Muscle of leg (tissue), 11 donors: ENCODE measurements around the gene RNH1. TPM values are rescaled to one million over a fixed set of nuclear protein-coding genes. Genes with fewer than 3 reads are reported as not detected.
"Not testable (repeated sequence)": the region's sequence is repeated elsewhere in the genome, so short reads cannot be mapped to it uniquely, and the experiment has no call there.

Source experiments
- DNase-seq: peaks from one replicate; pipeline ENCODE4 v3.0.0; 2013
- H3K27ac ChIP-seq: one replicate; pipeline ENCODE4 v1.5.1; 2013; ENCODE audit warnings: mild to moderate bottlenecking, low read length, control low read depth
- H3K27me3 ChIP-seq: one replicate; pipeline ENCODE4 v1.6.1; 2013; ENCODE audit warnings: low read length; ENCODE audit not compliant: control insufficient read depth, insufficient read depth
- H3K36me3 ChIP-seq: one replicate; pipeline ENCODE4 v1.6.1; 2013; ENCODE audit warnings: low read length; ENCODE audit not compliant: control insufficient read depth, insufficient read depth
- H3K4me1 ChIP-seq: one replicate; pipeline ENCODE4 v1.6.1; 2013; ENCODE audit warnings: low read length; ENCODE audit not compliant: control insufficient read depth, insufficient read depth
- H3K4me3 ChIP-seq: one replicate; pipeline ENCODE4 v1.5.1; 2013; ENCODE audit warnings: low read length, control low read depth
- H3K9me3 ChIP-seq: replicated peaks from 2 replicates; pipeline ENCODE4 v1.6.1; 2013; ENCODE audit warnings: low read depth, low read length; ENCODE audit not compliant: control insufficient read depth
- whole genome bisulfite sequencing: methylation state at CpG from one replicate; pipeline ENCODE4 v1.1.5; 2013; ENCODE audit warnings: missing lambda C conversion rate; ENCODE audit not compliant: insufficient coverage; 5-methylcytosine and 5-hydroxymethylcytosine counted together
- polyA plus RNA-seq, 8 donors: library from polyadenylated mRNA; unstranded; fragments of 120-200 nt; gene quantifications; one replicate each; pipeline versions ENCODE4 v1.2.1 to v1.2.3, GENCODE V29; 2013; ENCODE audit warnings: inconsistent platforms in 1 of 8, low replicate concordance in 1 of 8; ENCODE audit not compliant: insufficient read length in 8 of 8, insufficient read depth in 1 of 8
- total RNA-seq: library from RNA; stranded (reverse); fragments of 120-200 nt; gene quantifications from one replicate; pipeline ENCODE4 v1.2.4, GENCODE V29; 2013

RNH1 gene
- total and polyA plus RNA-seq, 9 donors, result 89.5 to 107 (median 99.1) TPM

DNA sequence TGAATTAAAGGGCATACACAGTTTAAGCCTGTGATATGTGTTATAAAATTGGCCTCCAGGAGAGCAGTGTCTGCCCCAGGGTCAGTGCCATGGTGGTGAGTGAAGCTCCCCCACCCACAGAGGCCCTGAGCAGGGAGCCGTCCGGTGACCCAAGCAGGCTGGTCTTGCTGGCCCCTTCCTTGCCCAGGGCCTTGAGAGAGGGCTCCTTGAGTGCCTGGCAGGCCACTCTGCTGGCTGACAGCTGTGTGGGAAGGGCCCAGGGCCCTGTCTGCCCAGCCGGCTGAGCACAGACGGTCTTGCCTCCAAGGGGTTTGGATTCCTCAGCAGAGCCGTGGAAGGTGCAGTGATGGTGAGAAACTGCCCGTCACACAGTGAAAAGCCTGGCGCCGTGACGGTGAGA is 31.1 kb downstream of the RNH1 start:
- H3K27ac ChIP-seq, result no peak overlapping the region
- WGBS, result 70% methylated on average over 4 of the region's 9 CpGs
- peaks cover 29% of the 10 kb centered on the region for H3K4me1 ChIP-seq
- H3K4me3 ChIP-seq, result no peak overlapping the region
- H3K27me3 ChIP-seq, result no peaks in the 10 kb centered on the region
- DNase-seq, result no peak
- no peaks in the 10 kb centered on the region for H3K9me3 ChIP-seq
- peaks cover 5% of the 10 kb centered on the region for H3K36me3 ChIP-seq

DNA sequence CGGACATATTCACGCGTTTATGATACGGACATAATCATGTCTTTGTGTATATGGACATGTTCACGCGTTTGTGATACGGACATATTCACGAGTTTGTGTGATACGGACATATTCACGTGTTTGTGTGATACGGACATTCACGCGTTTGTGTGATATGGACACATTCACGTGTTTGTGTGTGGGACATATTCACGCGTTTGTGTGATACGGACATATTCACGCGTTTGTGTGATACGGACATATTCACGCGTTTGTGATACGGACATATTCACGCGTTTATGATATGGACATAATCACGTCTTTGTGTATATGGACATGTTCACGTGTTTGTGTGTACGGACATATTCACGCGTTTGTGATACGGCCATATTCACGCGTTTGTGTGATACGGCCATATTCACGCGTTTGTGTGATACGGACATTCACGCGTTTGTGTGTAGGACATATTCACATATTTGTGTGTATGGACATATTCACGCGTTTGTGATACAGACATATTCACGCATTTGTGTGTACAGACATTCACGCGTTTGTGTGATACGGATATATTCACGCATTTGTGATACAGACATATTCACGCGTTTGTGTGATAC is 32.0 kb downstream of the RNH1 start:
- DNase-seq, result no peak
- no peaks in the 10 kb centered on the region for H3K9me3 ChIP-seq
- no peak overlapping the region for H3K27ac ChIP-seq
- no peaks in the 10 kb centered on the region for H3K27me3 ChIP-seq
- H3K4me3 ChIP-seq, result no peak overlapping the region
- 96% methylated on average over 48 of the region's 48 CpGs for WGBS
- peaks cover 5% of the 10 kb centered on the region for H3K36me3 ChIP-seq
- H3K4me1 ChIP-seq, result peaks cover 33% of the 10 kb centered on the region

DNA sequence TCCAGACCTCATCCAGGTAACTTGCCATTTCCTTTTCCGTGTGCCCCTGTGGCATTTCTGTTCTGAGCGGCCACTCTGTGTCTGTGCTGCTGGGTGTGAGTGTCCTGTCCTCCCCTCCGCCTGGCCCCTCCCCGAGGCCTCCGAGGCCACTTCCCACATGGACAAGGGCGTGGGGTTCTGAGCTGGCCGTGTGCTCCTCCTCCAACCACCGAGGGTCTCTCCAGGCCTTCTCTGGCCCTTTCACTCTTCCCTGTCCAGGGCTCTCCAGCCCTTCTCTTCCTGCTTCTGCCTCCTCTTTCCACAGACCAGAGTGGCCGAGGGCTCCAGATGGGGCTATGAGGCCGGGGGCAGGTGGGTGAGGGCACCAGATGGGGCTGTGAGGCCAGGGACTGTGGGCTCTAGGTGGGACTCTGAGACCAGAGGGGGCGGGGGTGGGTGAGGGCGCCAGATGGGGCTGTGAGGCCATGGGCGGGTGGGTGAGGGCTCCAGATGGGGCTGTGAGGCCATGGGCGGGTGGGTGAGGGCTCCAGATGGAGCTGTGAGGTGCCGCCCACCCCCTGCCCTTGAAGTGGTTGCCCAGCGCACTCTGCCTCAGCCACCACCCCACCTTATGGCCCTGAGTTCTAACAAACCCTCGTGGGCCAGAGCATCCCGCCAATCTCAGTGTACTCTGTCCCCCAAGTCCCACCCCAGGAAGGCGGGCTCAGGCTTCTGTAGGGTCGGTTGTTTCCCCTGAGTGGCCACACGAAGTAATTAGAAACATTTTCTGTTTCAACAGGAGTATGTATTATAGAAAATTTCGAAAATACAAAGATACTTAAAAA is 32.9 kb downstream of the RNH1 start:
- 60% methylated on average over 9 of the region's 22 CpGs for WGBS

DNA sequence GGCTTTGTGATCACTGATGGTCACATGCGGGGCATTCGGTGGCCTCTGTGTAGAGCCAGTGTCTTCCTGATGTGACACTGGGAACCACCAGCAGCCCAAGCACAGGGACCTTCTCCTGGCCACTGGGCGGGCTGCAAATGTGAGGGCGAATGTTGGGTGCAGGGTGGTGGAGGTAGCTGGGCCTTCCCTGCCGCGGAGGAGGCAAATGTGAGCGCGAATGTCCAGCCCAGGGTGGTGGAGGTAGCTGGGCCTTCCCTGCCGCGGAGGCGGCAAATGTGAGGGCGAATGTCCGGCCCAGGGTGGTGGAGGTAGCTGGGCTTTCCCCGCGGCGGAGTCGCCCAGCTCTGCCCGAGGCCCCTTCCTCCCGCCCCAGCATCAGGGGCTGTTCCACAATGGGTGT is 33.6 kb downstream of the RNH1 start:
- H3K27ac ChIP-seq, result no peak overlapping the region
- no peaks in the 10 kb centered on the region for H3K9me3 ChIP-seq
- H3K4me3 ChIP-seq, result no peak overlapping the region
- no peak for DNase-seq
- H3K27me3 ChIP-seq, result no peaks in the 10 kb centered on the region
- H3K36me3 ChIP-seq, result no peaks in the 10 kb centered on the region
- WGBS, result 88% methylated on average over 19 of the region's 19 CpGs
- peaks cover 23% of the 10 kb centered on the region for H3K4me1 ChIP-seq

More for the DNA sequence above, 32.9 kb downstream of the RNH1 start:
- Histone ChIP-seq H3K27ac (no peak overlapping the region), H3K36me3 (peaks cover 5% of the 10 kb centered on the region), H3K27me3 (no peaks in the 10 kb centered on the region), H3K9me3 (no peaks in the 10 kb centered on the region), H3K4me1 (peaks cover 27% of the 10 kb centered on the region), H3K4me3 (no peak overlapping the region)
- no peak for DNase-seq

DNA sequence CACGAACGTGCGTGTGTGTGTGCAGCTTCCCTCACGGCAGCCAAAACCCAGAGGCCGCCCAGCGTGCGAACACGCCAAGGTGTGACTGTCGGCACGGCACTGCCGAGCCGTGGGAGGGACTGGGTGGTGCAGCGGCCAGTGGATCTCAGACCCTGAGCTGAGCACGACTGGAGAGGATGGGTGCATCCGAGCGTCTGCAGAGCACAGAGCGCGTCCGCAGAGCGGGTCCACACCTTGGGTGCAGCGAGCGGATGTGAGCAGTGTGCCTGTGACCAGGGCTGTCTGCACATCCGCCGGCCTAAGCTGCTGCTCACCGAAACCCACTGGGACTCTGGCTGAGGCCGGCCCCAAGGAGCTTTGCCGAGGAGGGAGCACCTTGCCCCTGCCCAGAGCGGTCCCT is 34.2 kb downstream of the RNH1 start:
- DNase-seq, result no peak
- no peaks in the 10 kb centered on the region for H3K36me3 ChIP-seq
- peaks cover 28% of the 10 kb centered on the region for H3K4me1 ChIP-seq
- 91% methylated on average over 28 of the region's 28 CpGs for WGBS
- H3K27me3 ChIP-seq, result no peaks in the 10 kb centered on the region
- H3K9me3 ChIP-seq, result no peaks in the 10 kb centered on the region
- H3K4me3 ChIP-seq, result no peak overlapping the region
- H3K27ac ChIP-seq, result no peak overlapping the region

DNA sequence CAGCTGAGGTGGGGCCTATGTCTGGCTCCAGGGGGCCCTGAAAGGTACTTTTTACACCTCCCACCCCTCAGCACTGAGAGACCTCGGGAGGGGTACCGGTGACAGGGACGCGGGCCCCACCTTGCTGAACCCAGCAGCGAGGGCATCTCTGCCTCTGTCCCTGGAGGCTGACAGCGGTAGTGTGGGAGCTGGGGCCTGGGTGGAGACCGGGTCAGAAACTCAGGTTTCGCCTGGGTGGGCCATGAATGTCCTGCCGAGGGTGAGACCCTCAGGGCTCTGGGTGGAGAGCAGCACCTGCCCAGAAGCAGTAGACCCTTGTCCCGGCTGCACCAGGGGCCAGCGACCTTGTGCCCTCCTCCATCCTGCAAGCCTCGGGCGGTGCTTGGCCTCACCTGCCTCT is 34.8 kb downstream of the RNH1 start:
- H3K4me1 ChIP-seq, result peaks cover 25% of the 10 kb centered on the region
- 81% methylated on average over 7 of the region's 13 CpGs for WGBS
- H3K9me3 ChIP-seq, result no peaks in the 10 kb centered on the region
- H3K36me3 ChIP-seq, result no peaks in the 10 kb centered on the region
- no peaks in the 10 kb centered on the region for H3K27me3 ChIP-seq
- H3K27ac ChIP-seq, result no peak overlapping the region
- DNase-seq, result no peak
- no peak overlapping the region for H3K4me3 ChIP-seq

DNA sequence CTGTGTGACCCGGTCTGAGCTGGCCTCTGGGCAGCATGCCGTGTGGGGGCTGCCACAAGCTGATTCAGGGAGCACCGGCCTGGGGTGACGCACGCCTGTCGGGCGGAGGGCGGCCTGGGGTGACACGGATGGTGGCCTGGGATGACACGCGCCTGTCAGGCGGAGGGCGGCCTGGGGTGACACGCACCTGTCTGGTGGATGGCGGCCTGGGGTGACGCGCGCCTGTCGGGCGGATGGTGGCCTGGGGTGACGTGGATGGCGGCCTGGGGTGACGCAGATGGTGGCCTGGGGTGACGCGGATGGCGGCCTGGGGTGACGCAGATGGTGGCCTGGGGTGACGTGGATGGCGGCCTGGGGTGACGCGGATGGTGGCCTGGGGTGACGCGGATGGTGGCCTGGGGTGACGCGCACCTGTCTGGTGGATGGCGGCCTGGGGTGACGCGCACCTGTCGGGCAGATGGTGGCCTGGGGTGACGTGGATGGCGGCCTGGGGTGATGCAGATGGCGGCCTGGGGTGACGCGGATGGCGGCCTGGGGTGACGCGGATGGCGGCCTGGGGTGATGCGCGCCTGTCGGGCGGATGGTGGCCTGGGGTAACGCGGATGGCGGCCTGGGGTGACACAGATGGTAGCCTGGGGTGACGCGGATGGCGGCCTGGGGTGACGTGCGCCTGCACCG is 35.4 kb downstream of the RNH1 start:
- Histone ChIP-seq H3K9me3 (no peaks in the 10 kb centered on the region), H3K4me3 (no peak overlapping the region), H3K4me1 (peaks cover 19% of the 10 kb centered on the region), H3K36me3 (no peaks in the 10 kb centered on the region), H3K27ac (no peak overlapping the region), H3K27me3 (no peaks in the 10 kb centered on the region)
- 95% methylated on average over 58 of the region's 61 CpGs for WGBS
- DNase-seq, result no peak

DNA sequence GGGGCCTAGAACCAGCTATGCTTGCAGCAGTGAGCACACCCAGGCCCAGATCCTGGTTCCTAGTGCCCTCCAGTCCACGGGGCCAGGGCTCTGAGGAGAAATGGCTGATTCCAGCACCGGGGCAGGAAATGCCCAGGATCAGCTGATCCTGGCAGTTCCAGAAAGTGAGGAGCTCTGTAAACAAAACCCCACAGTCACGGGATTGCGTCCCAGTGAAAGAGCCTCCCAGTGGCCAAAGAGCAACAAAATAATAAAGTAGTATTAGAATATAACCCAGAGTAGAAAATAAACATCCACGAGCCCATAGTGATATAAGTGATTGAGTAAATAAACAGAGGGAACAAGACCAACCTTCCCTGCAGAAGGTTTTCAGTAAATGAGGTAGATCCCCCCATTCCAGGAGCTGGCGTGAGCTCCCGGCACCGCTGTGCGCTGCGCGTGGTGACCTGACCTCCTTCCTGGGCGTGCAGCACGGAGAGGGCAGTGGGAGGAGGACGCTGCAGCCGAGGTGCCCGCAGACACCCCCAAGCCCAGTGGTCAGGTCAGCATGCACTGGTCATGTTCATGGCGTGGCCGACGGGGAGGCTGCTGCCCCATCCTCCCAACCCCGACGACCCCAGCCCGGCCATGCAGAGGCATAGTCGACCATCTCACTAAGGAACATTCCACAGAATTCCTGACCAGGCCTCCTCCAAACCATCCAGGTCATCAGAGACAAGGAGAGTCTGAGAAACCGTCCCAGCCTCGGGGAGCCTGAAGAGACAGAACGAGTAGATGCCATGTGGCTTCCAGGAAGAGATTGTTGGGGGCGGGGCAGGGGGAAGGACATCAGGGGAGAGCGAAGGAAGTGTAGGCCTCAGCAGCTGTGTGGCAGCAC is 37.1 kb downstream of the RNH1 start:
- H3K36me3 ChIP-seq, result peaks cover 2% of the 10 kb centered on the region
- 88% methylated on average over 15 of the region's 28 CpGs for WGBS
- no peaks in the 10 kb centered on the region for H3K9me3 ChIP-seq
- H3K4me3 ChIP-seq, result no peak overlapping the region
- no peak overlapping the region for H3K27ac ChIP-seq
- H3K27me3 ChIP-seq, result no peaks in the 10 kb centered on the region
- H3K4me1 ChIP-seq, result peaks cover 11% of the 10 kb centered on the region
- peak; percentile 72 for DNase-seq

DNA sequence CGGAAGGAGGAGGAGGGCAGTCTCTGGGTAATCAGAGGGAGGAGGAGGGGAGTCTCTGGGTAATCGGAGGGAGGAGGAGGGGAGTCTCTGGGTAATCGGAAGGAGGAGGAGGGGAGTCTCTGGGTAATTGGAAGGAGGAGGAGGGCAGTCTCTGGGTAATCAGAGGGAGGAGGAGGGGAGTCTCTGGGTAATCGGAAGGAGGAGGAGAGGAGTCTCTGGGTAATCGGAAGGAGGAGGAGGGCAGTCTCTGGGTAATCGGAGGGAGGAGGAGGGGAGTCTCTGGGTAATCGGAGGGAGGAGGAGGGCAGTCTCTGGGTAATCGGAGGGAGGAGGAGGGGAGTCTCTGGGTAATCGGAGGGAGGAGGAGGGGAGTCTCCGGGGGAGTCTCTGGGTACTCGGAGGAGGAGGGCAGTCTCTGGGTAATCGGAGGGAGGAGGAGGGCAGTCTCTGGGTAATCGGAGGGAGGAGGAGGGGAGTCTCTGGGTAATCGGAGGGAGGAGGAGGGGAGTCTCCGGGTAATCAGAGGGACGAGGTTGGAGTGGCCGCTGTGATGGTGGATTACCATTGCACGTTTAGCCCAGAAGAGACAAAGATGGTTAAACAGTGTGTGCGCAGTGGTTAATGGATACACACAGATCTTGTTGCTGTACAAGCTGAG is 37.9 kb downstream of the RNH1 start:
- DNase-seq, H3K27ac ChIP-seq, H3K4me3 ChIP-seq, H3K9me3 ChIP-seq, H3K27me3 ChIP-seq, H3K36me3 ChIP-seq: not testable (repeated sequence)
- 50% methylated on average over 15 of the region's 19 CpGs for WGBS
- peaks cover 11% of the 10 kb centered on the region for H3K4me1 ChIP-seq
